ENCODE results near the gene SMC1B.
"Not testable (repeated sequence)": the region's sequence is repeated elsewhere in the genome, so short reads cannot be mapped to it uniquely, and the experiment has no call there.

Gene SMC1B

GRCh38 chr22:45446216-45446615, 32.8 kb upstream of the SMC1B start:
- DNase-seq (ENCODE audit: low read depth in 3 of 3, low spot score in 1 of 3) = no peak

- no peak for DNase-seq (ENCODE audit: low read depth in 3 of 3, low spot score in 1 of 3)
Measured at GRCh38 chr22:45445031-45445710, 31.8 kb upstream of the SMC1B start.

GRCh38 chr22:45444168-45444567, 30.8 kb upstream of the SMC1B start:
- no peak for DNase-seq (ENCODE audit: low read depth in 3 of 3, low spot score in 1 of 3)

GRCh38 chr22:45442116-45442515, 28.7 kb upstream of the SMC1B start:
- no peak for DNase-seq (ENCODE audit: low read depth in 3 of 3, low spot score in 1 of 3)

GRCh38 chr22:45441138-45441537, 27.7 kb upstream of the SMC1B start:
- no peak for DNase-seq (ENCODE audit: low read depth in 3 of 3, low spot score in 1 of 3)

- not testable (repeated sequence) for DNase-seq (ENCODE audit: low read depth in 3 of 3, low spot score in 1 of 3)
Measured at GRCh38 chr22:45440688-45441087, 27.3 kb upstream of the SMC1B start.

GRCh38 chr22:45438336-45438735, 24.9 kb upstream of the SMC1B start:
- no peak for DNase-seq (ENCODE audit: low read depth in 3 of 3, low spot score in 1 of 3)

- not testable (repeated sequence) for DNase-seq (ENCODE audit: low read depth in 3 of 3, low spot score in 1 of 3)
Measured at GRCh38 chr22:45436871-45437517, 23.6 kb upstream of the SMC1B start.

GRCh38 chr22:45435544-45436139, 22.2 kb upstream of the SMC1B start:
- peak; percentile 54 to 68 (median 63) for DNase-seq (ENCODE audit: low read depth in 3 of 3, low spot score in 1 of 3)

GRCh38 chr22:45434981-45435380, 21.6 kb upstream of the SMC1B start:
- DNase-seq (ENCODE audit: low read depth in 3 of 3, low spot score in 1 of 3) = no peak

GRCh38 chr22:45430871-45431270, 17.5 kb upstream of the SMC1B start:
- DNase-seq (ENCODE audit: low read depth in 3 of 3, low spot score in 1 of 3) = no peak

- no peak for DNase-seq (ENCODE audit: low read depth in 3 of 3, low spot score in 1 of 3)
Measured at GRCh38 chr22:45429981-45430775, 16.8 kb upstream of the SMC1B start.

GRCh38 chr22:45429424-45429823, 16.0 kb upstream of the SMC1B start:
- no peak for DNase-seq (ENCODE audit: low read depth in 3 of 3, low spot score in 1 of 3)

- no peak for DNase-seq (ENCODE audit: low read depth in 3 of 3, low spot score in 1 of 3)
Measured at GRCh38 chr22:45428391-45429385, 15.3 kb upstream of the SMC1B start.

- no peak for DNase-seq (ENCODE audit: low read depth in 3 of 3, low spot score in 1 of 3)
Measured at GRCh38 chr22:45427114-45427513, 13.7 kb upstream of the SMC1B start.

GRCh38 chr22:45426387-45426786, 13.0 kb upstream of the SMC1B start:
- DNase-seq (ENCODE audit: low read depth in 3 of 3, low spot score in 1 of 3) = no peak

- no peak for DNase-seq (ENCODE audit: low read depth in 3 of 3, low spot score in 1 of 3)
Measured at GRCh38 chr22:45425531-45426265, 12.3 kb upstream of the SMC1B start.

GRCh38 chr22:45425101-45425500, 11.7 kb upstream of the SMC1B start:
- no peak for DNase-seq (ENCODE audit: low read depth in 3 of 3, low spot score in 1 of 3)

GRCh38 chr22:45424241-45424731, 10.9 kb upstream of the SMC1B start:
- DNase-seq (ENCODE audit: low read depth in 3 of 3, low spot score in 1 of 3) = no peak

- DNase-seq (ENCODE audit: low read depth in 3 of 3, low spot score in 1 of 3) = no peak
Measured at GRCh38 chr22:45423524-45423923, 10.1 kb upstream of the SMC1B start.
